Activated naive CD4-positive, alpha-beta T cell treated with anti-CD3 and anti-CD28 coated beads, Interleukin-2, amount 50 U/mL, for 16 hours (primary cell): ENCODE data around the gene WNT5B.

Experiments
- DNase-seq: peaks from one replicate; pipeline ENCODE4 v3.0.0-alpha.2; 2020

Gene WNT5B

GRCh38 chr12:1628666-1629337, at the start of gene WNT5B:
TSS of gene WNT5B (plus strand) at chr12:1629231. CDS start at chr12:1631355, 2,124 bp downstream.
- no peak for DNase-seq

DNA sequence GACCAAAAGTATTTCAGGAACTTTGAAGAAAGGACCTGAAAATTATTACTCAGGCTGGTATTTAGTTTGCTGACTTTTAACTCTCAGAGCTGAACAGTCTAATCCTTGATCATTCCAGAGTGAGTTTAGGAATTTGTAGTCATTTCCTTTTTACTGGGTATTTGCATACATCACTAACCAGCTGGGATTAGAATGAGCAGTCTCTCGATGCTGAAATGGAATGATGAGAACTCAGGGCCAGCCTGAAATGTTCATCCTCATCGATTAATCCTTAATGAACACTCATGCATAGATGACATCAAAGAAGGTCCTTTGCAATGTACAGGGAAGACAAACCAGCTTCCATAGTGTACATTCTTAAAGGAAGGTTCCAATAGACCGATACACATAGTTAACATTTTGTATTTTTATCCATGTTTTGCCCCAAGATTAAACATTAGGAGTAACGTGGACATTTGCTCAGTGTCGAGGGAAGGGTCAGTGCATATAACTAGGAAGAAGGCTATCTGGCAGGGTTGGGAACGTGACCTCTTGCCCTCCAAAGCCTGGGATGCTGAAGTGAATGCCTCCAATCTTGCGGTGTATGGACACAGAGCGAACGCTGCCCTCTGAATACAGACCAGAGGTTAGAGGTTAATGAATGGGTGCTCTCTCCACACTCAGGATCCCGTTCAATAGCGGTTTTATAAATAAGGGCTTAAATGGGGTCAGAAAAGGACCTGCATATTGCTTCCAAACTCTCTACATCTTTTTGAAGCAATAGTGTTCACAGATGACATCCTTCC, 49.2 kb upstream of the WNT5B start:
- DNase-seq, result no peak

DNA sequence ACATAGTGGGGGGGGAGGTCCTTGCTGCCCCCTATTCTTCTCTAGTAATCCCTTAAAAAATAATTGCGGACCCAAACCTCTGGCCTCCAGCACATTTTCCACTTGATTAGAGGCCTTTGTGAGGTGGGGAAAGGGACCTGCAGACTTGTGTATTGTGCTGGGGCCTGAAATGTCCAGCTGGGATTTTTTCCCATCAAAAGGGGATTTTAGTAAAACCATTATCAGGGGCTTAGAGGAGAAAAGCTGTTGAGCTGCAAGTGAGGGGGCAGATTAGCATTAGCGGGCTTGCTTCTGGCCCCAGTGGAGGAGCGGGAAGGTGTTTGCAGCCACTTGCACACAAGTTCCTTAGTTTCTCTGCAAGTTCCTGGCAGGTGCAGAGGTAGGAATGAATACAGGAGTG, 48.5 kb upstream of the WNT5B start:
- DNase-seq, result no peak

DNA sequence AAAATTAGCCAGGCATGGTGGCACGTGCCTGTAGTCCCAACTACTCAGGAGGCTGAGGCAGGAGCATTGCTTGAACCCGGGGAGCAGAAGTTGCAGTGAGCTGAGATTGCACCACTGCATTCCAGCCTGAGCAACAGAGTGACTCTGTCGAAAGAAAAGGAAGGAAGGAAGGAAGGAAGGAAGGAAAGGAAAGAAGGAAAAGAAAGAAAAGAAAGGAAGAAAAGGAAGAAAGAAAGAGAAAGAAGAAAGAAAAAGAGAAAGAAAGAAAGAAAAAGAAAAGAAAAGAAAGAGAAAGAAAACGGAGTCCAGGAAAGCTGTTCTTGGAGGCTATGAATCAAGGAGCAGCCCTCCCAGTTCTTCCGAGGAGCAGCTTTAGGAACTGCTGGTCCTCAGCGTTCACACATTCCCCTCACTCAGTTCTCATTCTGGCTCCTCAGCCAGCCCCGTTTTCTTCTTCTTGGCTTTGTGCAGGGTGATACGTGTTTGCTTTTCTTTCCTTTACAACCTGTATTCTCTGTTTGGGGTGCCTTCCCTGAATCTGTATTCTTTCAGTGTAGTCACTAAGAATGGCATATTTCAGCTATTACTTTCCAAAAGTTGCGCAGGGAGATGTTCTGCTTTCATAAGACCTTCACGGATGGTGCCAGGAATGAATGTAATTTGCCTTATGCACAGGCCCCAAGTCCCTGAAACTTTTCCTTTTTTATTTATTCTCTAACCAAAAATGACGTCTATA, 46.9 kb upstream of the WNT5B start:
- DNase-seq, result no peak

GRCh38 chr12:1582709-1583050, 46.4 kb upstream of the WNT5B start:
- no peak for DNase-seq

DNA sequence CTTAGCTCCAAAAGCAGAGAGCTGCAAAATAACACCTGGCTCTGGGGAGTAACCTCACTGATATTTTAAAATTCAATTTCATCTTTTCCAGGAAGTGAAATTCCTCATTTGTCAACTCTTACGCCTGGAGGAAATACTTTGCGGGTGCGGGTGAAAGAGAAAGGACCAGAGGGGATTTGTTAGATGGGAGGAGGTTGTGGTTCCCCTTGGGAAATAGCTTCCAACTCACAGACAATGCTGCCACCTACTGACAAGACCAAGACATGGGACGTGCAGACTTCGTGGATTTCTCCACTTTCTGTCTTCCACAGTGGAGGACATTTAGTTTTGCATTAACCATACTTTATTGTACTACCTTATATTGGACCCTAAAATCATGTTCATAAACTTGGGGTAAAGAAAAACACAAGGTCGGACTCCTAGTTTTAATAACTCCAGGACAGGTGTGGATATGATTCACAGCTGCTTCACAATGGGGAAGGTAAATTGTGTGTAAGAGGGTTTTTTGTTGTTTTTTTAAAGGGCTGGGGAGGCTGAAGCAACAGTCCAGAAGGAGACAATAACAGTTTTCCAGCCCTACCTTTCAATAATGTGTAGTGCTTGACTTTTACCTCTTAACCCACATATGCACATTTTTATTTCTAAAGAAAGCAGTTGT, 45.5 kb upstream of the WNT5B start:
- peak; percentile 51 for DNase-seq

DNA sequence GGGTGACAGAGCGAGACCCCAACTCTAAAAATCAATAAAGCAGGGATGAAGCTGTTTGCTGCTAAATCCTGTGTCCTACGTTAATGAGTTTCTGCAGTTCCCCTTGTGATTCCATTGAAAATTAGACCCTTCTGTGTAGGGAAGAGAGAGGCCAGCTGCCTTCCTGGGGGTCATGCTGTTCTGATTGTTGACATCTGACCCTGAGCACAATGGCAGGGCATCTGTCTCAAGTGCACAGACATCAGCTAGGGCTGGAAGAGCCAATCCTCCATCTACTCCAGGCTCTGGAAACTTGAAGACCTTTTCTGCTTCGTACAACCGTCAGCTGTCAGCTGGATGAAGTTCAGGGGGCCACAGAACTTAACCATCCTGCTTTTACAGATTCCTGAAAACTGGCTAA, 44.7 kb upstream of the WNT5B start:
- no peak for DNase-seq

- DNase-seq, result no peak
These were observed 41.0 kb upstream of the WNT5B start for GRCh38 chr12:1587927-1588574.

DNA sequence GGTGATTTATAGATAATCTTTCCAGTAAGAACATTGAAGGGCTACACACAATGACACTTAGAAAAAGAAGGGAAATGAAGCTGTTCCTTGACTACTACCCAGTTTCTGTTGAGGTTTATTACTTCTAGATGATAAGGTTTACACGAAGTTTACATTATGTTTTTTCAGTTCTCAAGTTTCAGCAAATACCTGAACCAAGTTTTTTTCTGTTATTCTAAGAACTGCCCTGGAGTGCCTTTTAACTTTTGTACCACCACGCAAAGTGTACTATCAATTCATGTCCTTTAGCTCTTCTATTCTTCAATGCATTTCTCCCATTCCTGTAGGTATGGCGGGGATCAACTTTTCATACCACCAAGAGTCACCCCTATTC, 40.5 kb upstream of the WNT5B start:
- no peak for DNase-seq

GRCh38 chr12:1590221-1590979, 38.6 kb upstream of the WNT5B start:
- no peak for DNase-seq

DNA sequence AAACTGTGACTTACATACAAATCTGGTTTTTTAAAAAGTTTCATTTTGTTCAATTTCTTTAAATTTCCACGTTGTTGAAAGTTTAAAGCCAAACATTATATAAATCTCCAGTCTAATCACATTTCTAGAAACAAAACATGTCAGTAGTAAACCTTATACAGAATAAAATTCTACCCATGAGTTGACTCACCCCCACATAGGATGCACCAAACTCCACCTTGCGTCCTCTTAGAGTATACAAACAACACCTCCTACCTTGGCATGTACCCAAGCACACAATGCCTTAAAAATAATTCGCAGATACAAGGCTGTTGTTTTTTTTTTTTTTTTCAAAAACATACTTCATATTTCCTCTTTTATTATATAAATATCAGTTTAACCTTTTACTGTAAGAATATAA, 38.0 kb upstream of the WNT5B start:
- DNase-seq, result peak; percentile 27

DNA sequence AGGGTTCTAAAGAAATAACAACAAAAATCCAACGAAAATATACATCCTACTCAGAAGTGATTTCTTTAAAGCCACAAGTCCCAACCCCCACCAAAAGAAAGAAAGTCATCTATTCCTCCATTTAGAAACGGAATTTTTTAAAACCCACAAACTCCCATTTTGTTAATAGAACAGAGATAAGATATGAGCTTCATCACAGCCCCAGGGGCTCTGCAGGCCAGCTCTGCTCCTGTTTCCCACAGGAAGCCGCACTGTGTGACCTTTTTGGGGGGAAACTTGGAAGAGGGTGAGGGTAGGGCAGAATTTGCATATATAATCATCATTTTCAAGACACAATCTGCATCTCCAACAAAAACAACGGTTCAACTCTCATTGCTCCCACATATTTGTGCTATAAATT, 37.5 kb upstream of the WNT5B start:
- DNase-seq, result no peak

DNA sequence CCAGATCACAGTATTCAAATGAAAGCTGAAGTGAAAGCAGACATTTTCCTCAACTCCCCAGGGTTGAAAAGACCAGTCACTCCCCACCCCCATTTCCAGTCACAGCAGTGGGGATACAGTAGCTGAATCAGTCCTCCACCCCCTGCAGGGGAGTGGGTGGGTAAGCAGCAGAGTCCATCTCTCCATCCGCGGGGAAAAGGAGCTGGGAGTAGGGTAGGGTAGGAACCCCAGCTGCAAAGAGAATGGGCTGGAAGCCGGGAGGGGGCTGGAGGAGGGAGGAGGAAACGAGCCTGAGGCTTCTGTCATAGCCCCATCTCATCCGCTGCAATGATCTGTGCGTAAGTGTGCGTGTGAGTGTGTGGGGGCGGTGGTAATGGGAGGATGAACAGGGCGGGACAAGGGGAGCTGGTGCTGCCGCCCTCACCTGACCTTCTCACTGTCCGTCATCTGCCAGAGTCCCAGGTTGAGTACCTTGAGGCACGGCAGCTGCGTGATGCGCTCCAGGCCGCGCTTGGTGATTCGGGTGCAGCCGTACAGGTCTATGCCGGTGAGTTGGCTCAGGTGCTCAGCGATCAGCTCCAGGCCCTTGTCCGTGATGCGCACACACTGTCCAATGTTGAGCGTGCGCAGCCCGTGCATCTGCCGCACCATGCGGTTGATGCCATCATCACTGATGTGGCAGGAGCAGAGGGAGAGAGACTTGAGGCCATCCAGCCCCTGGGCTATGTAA, 36.4 kb upstream of the WNT5B start:
- DNase-seq, result peak; percentile 64

- DNase-seq, result peak; percentile 62
These were observed 35.6 kb upstream of the WNT5B start for GRCh38 chr12:1593174-1594005.

DNA sequence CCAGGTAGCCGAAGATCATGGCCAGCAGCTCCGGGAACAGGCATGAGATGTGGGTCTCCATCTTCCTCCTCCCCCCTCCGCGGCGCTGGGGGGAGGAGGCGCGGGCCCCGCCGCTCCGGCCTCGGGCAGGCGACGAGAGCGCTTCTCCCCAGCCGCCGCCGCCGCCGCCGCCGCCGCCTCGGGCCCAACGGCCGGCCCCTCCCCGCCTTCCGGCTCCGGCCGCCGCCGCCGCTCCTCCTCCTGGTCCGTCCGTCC, 35.1 kb upstream of the WNT5B start:
- no peak for DNase-seq

DNA sequence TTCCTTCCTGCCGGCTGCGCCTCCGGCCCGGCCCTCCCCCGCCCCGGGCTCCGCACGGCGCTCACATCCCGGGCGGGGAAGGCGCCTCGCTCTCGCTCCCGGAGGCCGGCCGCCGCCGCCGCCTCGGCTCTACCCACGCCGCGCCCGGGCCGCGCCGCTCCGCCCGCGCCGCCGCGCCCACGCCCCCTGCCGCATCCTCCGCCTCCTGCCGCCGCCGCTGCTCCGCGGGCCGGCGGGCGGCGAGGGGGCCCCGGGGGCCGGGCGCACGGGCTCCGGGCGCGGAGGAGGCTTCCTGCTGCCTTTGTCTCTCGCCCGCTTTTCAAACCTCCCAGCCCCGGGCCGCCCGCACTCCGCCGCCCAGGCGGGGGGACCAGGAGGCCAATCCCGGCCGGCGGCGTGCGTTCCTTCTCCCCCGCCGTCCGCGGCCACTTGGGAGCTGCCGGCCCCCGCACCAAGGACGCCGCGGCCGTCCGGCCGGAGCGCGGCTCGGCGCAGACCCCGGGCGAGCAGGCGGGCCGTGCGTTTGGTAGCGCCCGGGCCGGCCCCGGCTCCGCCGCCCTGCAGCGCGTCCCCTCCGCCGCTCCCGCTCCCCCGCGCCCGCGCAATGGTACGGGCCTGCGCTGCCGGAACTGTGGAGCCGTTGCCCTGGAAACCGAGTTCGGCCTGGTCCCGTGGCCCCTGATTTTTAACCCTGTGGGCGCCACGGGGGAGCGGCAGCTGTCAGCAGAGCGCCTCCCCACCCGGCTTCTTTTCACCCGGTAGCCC, 34.6 kb upstream of the WNT5B start, which contains the start of gene FBXL14:
Gene FBXL14 (minus strand): TSS at position 321 of the 765 bp plus-strand sequence. CDS start 515 bp downstream, outside the sequence.
- peak; percentile 92 for DNase-seq

DNA sequence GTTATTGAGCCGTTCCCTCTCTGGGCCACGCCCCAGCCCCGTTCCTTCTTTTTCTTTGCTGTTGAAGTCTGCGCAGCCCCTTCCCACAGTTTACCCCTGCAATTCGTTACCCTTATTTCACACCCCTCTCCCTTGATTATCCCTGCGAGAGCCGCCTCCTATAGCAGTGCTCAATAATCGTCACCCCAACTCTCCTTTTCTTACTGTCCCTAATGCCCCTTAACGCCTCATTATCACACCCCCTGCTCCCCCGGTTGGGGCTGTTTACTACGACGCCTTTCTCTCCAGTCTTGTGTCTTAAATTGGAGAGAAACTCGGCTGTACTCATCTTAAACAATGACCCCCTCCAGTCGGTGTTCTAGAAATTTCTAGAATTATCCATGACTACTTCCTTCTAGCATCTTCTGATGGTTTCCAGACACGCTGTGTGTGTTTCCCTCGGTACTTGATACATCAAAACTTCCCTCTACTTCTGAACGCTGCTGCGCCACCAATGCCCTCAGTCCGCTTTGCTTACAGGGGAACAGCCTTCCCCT, 33.9 kb upstream of the WNT5B start:
- no peak for DNase-seq

DNA sequence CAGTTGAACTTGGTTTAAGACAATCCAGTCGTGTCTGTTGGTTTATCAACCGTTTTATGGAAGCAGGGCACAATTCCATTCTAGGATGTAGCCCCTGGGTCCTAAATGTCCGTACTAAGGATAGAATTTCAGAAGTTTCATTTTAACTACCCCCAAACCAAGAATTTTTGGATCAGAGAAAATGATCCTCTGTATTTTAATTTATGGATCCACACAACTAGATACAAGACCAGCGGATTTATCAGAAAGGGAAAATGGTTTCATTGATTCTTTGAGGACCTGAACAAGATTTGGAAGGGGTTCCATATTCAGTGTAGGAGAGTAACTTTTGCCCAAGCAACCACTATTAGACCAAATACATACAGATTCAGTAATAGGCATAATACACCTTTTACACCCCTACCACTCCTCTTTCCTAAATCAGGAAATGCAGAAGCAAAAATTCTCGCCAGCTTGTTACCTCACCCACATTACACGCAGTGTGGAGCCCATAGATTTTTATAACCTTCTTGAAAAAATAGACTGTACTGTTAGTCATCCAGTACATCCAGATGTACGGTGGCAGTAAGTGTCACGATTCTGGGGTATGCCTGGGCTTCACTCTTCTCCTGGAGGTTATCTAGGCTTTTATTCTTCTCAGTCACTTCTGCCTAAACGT, 33.2 kb upstream of the WNT5B start:
- DNase-seq, result no peak

DNA sequence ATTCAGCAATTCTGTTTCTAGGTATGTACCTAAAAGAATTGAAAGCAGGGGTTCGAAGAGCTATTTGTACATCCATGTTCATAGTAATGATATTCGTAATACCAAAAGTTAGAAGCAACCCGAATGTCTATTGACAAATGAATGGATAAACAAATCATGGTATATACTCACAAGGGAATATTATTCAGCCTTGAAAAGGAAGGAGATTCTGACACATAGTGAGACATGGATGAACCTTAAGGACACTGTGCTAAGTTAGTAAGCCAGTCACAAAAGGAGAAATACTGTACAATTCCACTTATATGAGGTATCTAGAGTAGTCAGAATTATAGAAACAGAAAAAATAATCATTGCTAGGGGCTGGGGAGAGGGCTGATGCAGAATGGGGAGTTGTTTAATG, 30.3 kb upstream of the WNT5B start:
- no peak for DNase-seq
